HEK293T (cell line): ENCODE measurements around the gene CRAMP1.

Experiments used
- CTCF ChIA-PET: fragments of 350-600 bp; formaldehyde crosslinking; extraction: SDS; loops from one replicate; lab custom pipeline; 2021; ENCODE audit warnings: antibody characterized with exemption, inconsistent platforms; lab: Yijun Ruan, JAX
- POLR2A ChIA-PET: fragments of 350-600 bp; formaldehyde crosslinking; extraction: SDS; loops from one replicate; lab custom pipeline; 2020; ENCODE audit warnings: antibody characterized with exemption, inconsistent platforms; lab: Yijun Ruan, JAX
- DNase-seq: peaks from one replicate; pipeline ENCODE4 v3.0.0; 2012; ENCODE audit warnings: mixed read lengths; ENCODE audit errors: extremely low spot score
- ARNT ChIP-seq: fragments of 450-650 bp; IDR thresholded peaks from 2 replicates; pipeline ENCODE4 v1.6.1; 2017; ENCODE audit warnings: mild to moderate bottlenecking
- BHLHE40 ChIP-seq: fragments of 450-650 bp; IDR thresholded peaks from 2 replicates; pipeline ENCODE4 v1.6.1; 2016; ENCODE audit warnings: mild to moderate bottlenecking, moderate library complexity, borderline replicate concordance
- CTBP1 ChIP-seq: fragments of 450-650 bp; IDR thresholded peaks from 2 replicates; pipeline ENCODE4 v1.6.1; 2016; ENCODE audit warnings: borderline replicate concordance
- ELF4 ChIP-seq: fragments of 450-650 bp; IDR thresholded peaks from 2 replicates; pipeline ENCODE4 v1.6.1; 2017; ENCODE audit warnings: antibody characterized with exemption
- FOXA1 ChIP-seq: fragments of 450-650 bp; IDR thresholded peaks from 2 replicates; pipeline ENCODE4 v1.6.1; 2016; ENCODE audit warnings: mild to moderate bottlenecking
- FOXK2 ChIP-seq: fragments of 450-650 bp; IDR thresholded peaks from 2 replicates; pipeline ENCODE4 v1.6.1; 2016; ENCODE audit warnings: mild to moderate bottlenecking
- FOXM1 ChIP-seq: fragments of 450-650 bp; IDR thresholded peaks from 2 replicates; pipeline ENCODE4 v1.6.1; 2017; ENCODE audit warnings: mild to moderate bottlenecking, borderline replicate concordance
- HDGF ChIP-seq: fragments of 450-650 bp; IDR thresholded peaks from 2 replicates; pipeline ENCODE4 v1.6.1; 2017; ENCODE audit warnings: antibody characterized with exemption, borderline replicate concordance
- L3MBTL2 ChIP-seq: fragments of 450-650 bp; conservative IDR thresholded peaks from 2 replicates; pipeline ENCODE4 v1.6.1; 2016; ENCODE audit warnings: mild to moderate bottlenecking
- LEF1 ChIP-seq: fragments of 450-650 bp; IDR thresholded peaks from 2 replicates; pipeline ENCODE4 v1.6.1; 2017; ENCODE audit warnings: mild to moderate bottlenecking, borderline replicate concordance
- NFRKB ChIP-seq: fragments of 450-650 bp; IDR thresholded peaks from 2 replicates; pipeline ENCODE4 v1.6.1; 2016; ENCODE audit warnings: mild to moderate bottlenecking, moderate library complexity
- SP1 ChIP-seq: fragments of 450-650 bp; IDR thresholded peaks from 2 replicates; pipeline ENCODE4 v1.6.1; 2017
- SUZ12 ChIP-seq: fragments of 450-650 bp; IDR thresholded peaks from 2 replicates; pipeline ENCODE4 v1.6.1; 2016; ENCODE audit warnings: mild to moderate bottlenecking
- TARDBP ChIP-seq: fragments of 450-650 bp; IDR thresholded peaks from 2 replicates; pipeline ENCODE4 v1.6.1; 2016
- ZNF384 ChIP-seq: fragments of 450-650 bp; IDR thresholded peaks from 2 replicates; pipeline ENCODE4 v1.6.1; 2016
- TF ChIP-seq, protein P1 (sequence below): fragments of 450-650 bp; IDR thresholded peaks from 2 replicates; pipeline ENCODE4 v1.6.1; 2016

Gene CRAMP1

DNA sequence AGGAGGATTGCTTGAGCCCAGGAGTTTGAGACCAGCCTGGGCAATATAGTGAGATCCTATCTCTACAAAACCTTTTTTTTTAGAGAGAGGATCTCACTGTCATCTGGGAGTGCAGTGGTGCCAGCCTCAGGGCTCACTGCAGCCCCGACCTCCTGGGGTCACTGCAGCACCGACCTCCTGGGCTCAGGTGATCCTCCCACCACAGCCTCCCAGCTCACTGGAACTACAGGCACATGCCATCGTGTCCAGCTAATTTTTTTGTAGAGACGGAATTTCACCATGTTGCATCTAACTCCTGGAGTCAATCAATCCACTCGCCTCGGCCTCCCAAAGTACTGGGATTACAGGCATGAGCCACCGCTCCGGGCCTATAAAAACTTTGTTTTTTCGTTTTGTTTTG, 109.2 kb downstream of the CRAMP1 start:
- TF ChIP-seq NFRKB (no peak), FOXA1 (no peak), BHLHE40 (no peak), CTBP1 (no peak), ZNF384 (no peak), ELF4 (no peak), FOXM1 (no peak), FOXK2 (no peak), L3MBTL2 (no peak), TARDBP (no peak)
- CTCF ChIA-PET = interaction anchor here (1.0 kb wide), 1 partner anchor 15 kb away, joined by 3 read pairs; the partner anchor contains the start of gene MAPK8IP3
- POLR2A ChIA-PET = interaction anchor here (1.4 kb wide), 1 partner anchor 12 kb away, joined by 8 read pairs; no protein-coding TSS in a partner anchor
- DNase-seq = no peak

GRCh38 chr16:1723450-1724147, 111.4 kb downstream of the CRAMP1 start:
- ChIA-PET POLR2A (interaction anchor here (0.7 to 1.3 kb wide), 3 partner anchors 13 to 113 kb away, joined by 3 to 6 read pairs (median 3); no protein-coding TSS in a partner anchor), CTCF (interaction anchor here (0.6 to 1.5 kb wide), 9 partner anchors 11 to 994 kb away, joined by 3 to 18 read pairs (median 3); partner anchors contain the start of genes EME2, JPT2, MAPK8IP3 and NUBP2)
- no peak for TF ChIP-seq FOXA1
- no peak for TF ChIP-seq HDGF
- no peak for TF ChIP-seq NFRKB
- TF ChIP-seq FOXM1 = no peak
- TF ChIP-seq ZNF384 = no peak
- TF ChIP-seq, protein P1, sequence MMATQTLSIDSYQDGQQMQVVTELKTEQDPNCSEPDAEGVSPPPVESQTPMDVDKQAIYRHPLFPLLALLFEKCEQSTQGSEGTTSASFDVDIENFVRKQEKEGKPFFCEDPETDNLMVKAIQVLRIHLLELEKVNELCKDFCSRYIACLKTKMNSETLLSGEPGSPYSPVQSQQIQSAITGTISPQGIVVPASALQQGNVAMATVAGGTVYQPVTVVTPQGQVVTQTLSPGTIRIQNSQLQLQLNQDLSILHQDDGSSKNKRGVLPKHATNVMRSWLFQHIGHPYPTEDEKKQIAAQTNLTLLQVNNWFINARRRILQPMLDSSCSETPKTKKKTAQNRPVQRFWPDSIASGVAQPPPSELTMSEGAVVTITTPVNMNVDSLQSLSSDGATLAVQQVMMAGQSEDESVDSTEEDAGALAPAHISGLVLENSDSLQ = no peak
- no peak for TF ChIP-seq L3MBTL2
- no peak for TF ChIP-seq ARNT
- DNase-seq = peak; percentile 67

- POLR2A ChIA-PET = no interaction called here
These were observed 112.3 kb downstream of the CRAMP1 start for GRCh38 chr16:1724491-1724890.

DNA sequence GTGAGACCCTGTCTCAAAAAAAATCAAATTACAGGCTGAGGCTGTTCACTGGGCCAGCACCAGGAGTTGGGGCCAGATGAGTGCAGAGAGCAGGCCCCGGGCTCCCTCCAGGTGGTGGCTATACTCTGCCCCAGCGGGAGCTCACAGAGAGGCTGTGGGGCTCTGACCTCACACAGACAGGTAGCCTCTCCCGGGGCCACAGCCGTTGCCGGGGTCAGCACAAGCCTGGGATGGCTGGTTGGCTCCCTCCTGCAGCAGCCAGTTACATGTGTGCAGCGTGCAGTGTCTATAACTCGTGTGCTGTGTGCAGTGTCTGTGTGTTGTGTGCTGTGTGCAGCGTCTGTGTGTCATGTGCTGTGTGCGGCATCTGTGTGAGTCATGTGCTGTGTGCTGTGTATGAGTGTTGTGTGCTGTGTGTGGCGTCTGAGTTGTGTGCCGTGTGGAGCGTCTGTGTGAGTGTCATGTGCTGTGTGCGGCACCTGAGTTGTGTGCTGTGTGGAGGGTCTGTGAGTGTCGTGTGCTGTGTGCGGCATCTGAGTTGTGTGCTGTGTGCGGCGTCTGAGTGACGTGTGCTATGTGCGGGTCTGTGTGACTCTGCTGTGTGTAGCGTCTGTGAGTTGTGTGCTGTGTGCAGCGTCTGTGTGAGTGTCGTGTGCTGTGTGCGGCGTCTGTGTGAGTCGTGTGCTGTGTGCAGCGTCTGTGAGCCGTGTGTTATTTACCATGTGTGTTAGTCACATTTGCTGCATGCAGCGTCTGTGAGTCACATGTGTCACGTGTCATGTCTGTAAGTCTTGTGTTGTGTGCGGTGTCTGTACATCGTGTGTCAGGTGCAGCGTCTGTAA, 114.7 kb downstream of the CRAMP1 start:
- POLR2A ChIA-PET = no interaction called here
- no peak for TF ChIP-seq FOXA1
- TF ChIP-seq L3MBTL2 = no peak
- no peak for TF ChIP-seq SUZ12
- no peak for TF ChIP-seq FOXM1
- no peak for TF ChIP-seq FOXK2
- TF ChIP-seq ZNF384 = no peak
- CTCF ChIA-PET = no interaction called here
- DNase-seq = no peak

More at GRCh38 chr16:1724491-1724890, 112.3 kb downstream of the CRAMP1 start:
- TF ChIP-seq L3MBTL2 = no peak
- TF ChIP-seq LEF1 = no peak
- TF ChIP-seq, protein P1 = no peak
- no peak for TF ChIP-seq HDGF
- no peak for TF ChIP-seq ELF4
- TF ChIP-seq ARNT = no peak
- TF ChIP-seq CTBP1 = no peak
- TF ChIP-seq SUZ12 = no peak
- TF ChIP-seq SP1 = no peak
- no peak for TF ChIP-seq FOXK2
- TF ChIP-seq FOXM1 = no peak
- no peak for TF ChIP-seq NFRKB
- TF ChIP-seq BHLHE40 = no peak
- TF ChIP-seq FOXA1 = no peak
- no peak for TF ChIP-seq ZNF384
- no peak for TF ChIP-seq TARDBP
- CTCF ChIA-PET = interaction anchor here (1.2 kb wide), 1 partner anchor 46 kb away, joined by 5 read pairs; the partner anchor contains the start of gene JPT2
- no peak for DNase-seq
